Stimulated activated naive CD4-positive, alpha-beta T cell (primary cell): ENCODE measurements around the gene TGFB1I1.
A peak's percentile ranks its signal among the peaks of the same experiment; 100 is the strongest.
"Not testable (repeated sequence)": the region's sequence is repeated elsewhere in the genome, so short reads cannot be mapped to it uniquely, and the experiment has no call there.

ENCODE experiments used
- DNase-seq, 6 experiments: peaks; one replicate each; lab custom pipeline; 2025; lab: John Stamatoyannopoulos, UW

The TGFB1I1 gene

GRCh38 chr16:31471241-31471874 is 594 bp upstream of the TGFB1I1 start:
- no peak for DNase-seq

- peak in 5 of 6 experiments; percentile 11 to 28 (median 24) for DNase-seq
Measured at GRCh38 chr16:31472709-31473203, 804 bp downstream of the TGFB1I1 start.

GRCh38 chr16:31473264-31473984 is 1.5 kb downstream of the TGFB1I1 start:
- no peak for DNase-seq

- no peak for DNase-seq
Measured at GRCh38 chr16:31474173-31474714, 2.3 kb downstream of the TGFB1I1 start.

- no peak for DNase-seq
Measured at GRCh38 chr16:31474773-31475738, 3.1 kb downstream of the TGFB1I1 start.

GRCh38 chr16:31475946-31476302 is 4.0 kb downstream of the TGFB1I1 start:
- DNase-seq, result peak in 2 of 6 experiments; percentile 16 to 36

- DNase-seq, result peak; percentile 73 to 87 (median 84)
Measured at GRCh38 chr16:31476303-31477219, 4.6 kb downstream of the TGFB1I1 start.

GRCh38 chr16:31477220-31478216 is 5.6 kb downstream of the TGFB1I1 start:
- DNase-seq, result peak in 2 of 6 experiments; percentile 36 to 47

- no peak for DNase-seq
Measured at GRCh38 chr16:31478956-31479355, 7.0 kb downstream of the TGFB1I1 start.

- DNase-seq, result no peak
Measured at GRCh38 chr16:31479751-31480150, 7.8 kb downstream of the TGFB1I1 start.

- no peak for DNase-seq
Measured at GRCh38 chr16:31480851-31481536, 9.0 kb downstream of the TGFB1I1 start.

GRCh38 chr16:31483081-31483480 is 11.1 kb downstream of the TGFB1I1 start, which contains the start of gene SLC5A2:
Gene SLC5A2, plus strand, starts transcription at chr16:31483123. Its CDS starts 14 bp downstream, at chr16:31483137.
- DNase-seq, result no peak

- DNase-seq, result not testable (repeated sequence)
Measured at GRCh38 chr16:31484048-31484447, 12.1 kb downstream of the TGFB1I1 start.

- no peak for DNase-seq
Measured at GRCh38 chr16:31484491-31485171, 12.7 kb downstream of the TGFB1I1 start.

- no peak for DNase-seq
Measured at GRCh38 chr16:31485571-31485970, 13.6 kb downstream of the TGFB1I1 start.

- no peak for DNase-seq
Measured at GRCh38 chr16:31486045-31486444, 14.1 kb downstream of the TGFB1I1 start.

GRCh38 chr16:31487071-31487719 is 15.2 kb downstream of the TGFB1I1 start:
- DNase-seq, result no peak
